ENCODE results near the gene INKA2. TPM values are rescaled to one million over a fixed set of nuclear protein-coding genes. Genes with fewer than 3 reads are reported as not detected.

The INKA2 gene
- 4.6 and 6.0 TPM in 2 replicates for total RNA-seq

- DNase-seq (ENCODE audit: low read depth, low spot score), result peak; percentile 75
Measured at GRCh38 chr1:111739194-111739924, at the start of gene INKA2. Gene INKA2 (minus strand): TSS chr1:111739395. CDS start chr1:111739242, 153 bp downstream.

- DNase-seq (ENCODE audit: low read depth, low spot score), result no peak
Measured at GRCh38 chr1:111786669-111787207, 47.5 kb upstream of the INKA2 start.

GRCh38 chr1:111784273-111784901, 45.2 kb upstream of the INKA2 start:
- no peak for DNase-seq (ENCODE audit: low read depth, low spot score)

- DNase-seq (ENCODE audit: low read depth, low spot score), result no peak
Measured at GRCh38 chr1:111779546-111779945, 40.4 kb upstream of the INKA2 start.

GRCh38 chr1:111778541-111779051, 39.4 kb upstream of the INKA2 start:
- DNase-seq (ENCODE audit: low read depth, low spot score), result no peak

GRCh38 chr1:111778066-111778465, 38.9 kb upstream of the INKA2 start:
- no peak for DNase-seq (ENCODE audit: low read depth, low spot score)

- no peak for DNase-seq (ENCODE audit: low read depth, low spot score)
Measured at GRCh38 chr1:111777301-111777700, 38.1 kb upstream of the INKA2 start.

GRCh38 chr1:111776861-111777260, 37.7 kb upstream of the INKA2 start:
- DNase-seq (ENCODE audit: low read depth, low spot score), result no peak

GRCh38 chr1:111776391-111776790, 37.2 kb upstream of the INKA2 start:
- no peak for DNase-seq (ENCODE audit: low read depth, low spot score)

- DNase-seq (ENCODE audit: low read depth, low spot score), result no peak
Measured at GRCh38 chr1:111775966-111776365, 36.8 kb upstream of the INKA2 start.

GRCh38 chr1:111770916-111771315, 31.7 kb upstream of the INKA2 start:
- no peak for DNase-seq (ENCODE audit: low read depth, low spot score)

- DNase-seq (ENCODE audit: low read depth, low spot score), result peak; percentile 20
Measured at GRCh38 chr1:111769517-111770146, 30.4 kb upstream of the INKA2 start.

GRCh38 chr1:111768625-111769024, 29.4 kb upstream of the INKA2 start:
- no peak for DNase-seq (ENCODE audit: low read depth, low spot score)

GRCh38 chr1:111768023-111768422, 28.8 kb upstream of the INKA2 start:
- no peak for DNase-seq (ENCODE audit: low read depth, low spot score)

- no peak for DNase-seq (ENCODE audit: low read depth, low spot score)
Measured at GRCh38 chr1:111762332-111762731, 23.1 kb upstream of the INKA2 start.

- no peak for DNase-seq (ENCODE audit: low read depth, low spot score)
Measured at GRCh38 chr1:111761717-111762116, 22.5 kb upstream of the INKA2 start.

GRCh38 chr1:111758373-111758772, 19.2 kb upstream of the INKA2 start:
- no peak for DNase-seq (ENCODE audit: low read depth, low spot score)

GRCh38 chr1:111756124-111756513, 16.9 kb upstream of the INKA2 start:
- DNase-seq (ENCODE audit: low read depth, low spot score), result no peak

- DNase-seq (ENCODE audit: low read depth, low spot score), result peak; percentile 91
Measured at GRCh38 chr1:111755331-111756123, 16.3 kb upstream of the INKA2 start, which contains the start of gene DDX20. Gene DDX20 (plus strand): TSS chr1:111755901. CDS start chr1:111755925, 24 bp downstream.

- DNase-seq (ENCODE audit: low read depth, low spot score), result no peak
Measured at GRCh38 chr1:111754984-111755330, 15.8 kb upstream of the INKA2 start.

GRCh38 chr1:111751906-111752575, 12.8 kb upstream of the INKA2 start:
- no peak for DNase-seq (ENCODE audit: low read depth, low spot score)

All from pulmonary artery endothelial cell (primary cell).